Measurements from ENCODE around the gene DSG1. TPM values are rescaled to one million over a fixed set of nuclear protein-coding genes. Genes with fewer than 3 reads are reported as not detected.

The DSG1 gene
- total RNA-seq, 2 experiments from 2014 or later: not detected

DNA sequence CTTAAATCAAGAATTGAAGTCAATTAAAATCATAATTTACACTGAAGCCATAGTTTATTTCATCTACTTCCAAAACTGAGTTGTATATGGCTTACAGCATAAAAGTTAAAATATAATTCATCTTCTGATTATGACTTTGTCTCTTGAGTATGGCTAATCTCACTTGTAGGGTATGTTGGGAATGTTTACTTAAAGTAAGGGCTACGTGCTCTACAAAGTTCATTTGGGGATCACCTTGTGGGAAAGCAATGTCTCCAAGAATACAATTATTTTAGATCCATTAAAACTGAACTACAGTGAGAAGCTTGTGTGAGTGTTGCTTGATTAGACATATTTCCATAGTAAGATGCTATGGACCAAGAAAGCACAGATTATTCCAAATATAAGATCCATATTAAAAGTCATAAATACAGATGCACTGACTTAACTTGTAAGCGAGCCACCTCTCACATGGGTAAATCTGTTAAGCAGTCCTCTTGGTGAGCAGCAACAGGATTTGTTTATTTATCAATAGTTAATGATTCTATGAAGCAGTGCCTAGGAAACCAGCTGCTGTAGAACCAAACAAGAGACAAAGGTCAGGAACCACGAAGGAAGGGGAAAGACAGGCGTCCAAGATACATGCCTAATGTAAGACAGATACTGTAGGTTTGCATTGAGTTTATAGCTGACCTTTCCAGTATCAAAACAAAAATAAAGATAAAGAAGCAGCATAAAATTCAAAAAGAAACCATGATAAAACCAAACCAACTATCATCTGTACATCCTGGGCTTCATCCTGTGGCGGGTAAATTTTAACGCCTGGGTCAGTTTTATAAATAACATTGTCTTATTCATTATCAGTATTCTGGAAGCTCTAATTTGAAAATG is 83.4 kb downstream of the DSG1 start:
- Histone ChIP-seq H2AFZ (ENCODE audit: low read length) (no peak overlapping the region), H3K4me1 (ENCODE audit: insufficient read depth, low read length, poor library complexity, severe bottlenecking) (no peaks in the 10 kb centered on the region), H3K79me2 (ENCODE audit: insufficient read depth, low read depth, low read length) (no peaks in the 10 kb centered on the region), H3K27ac (ENCODE audit: low read depth, low read length, poor library complexity, severe bottlenecking) (no peak overlapping the region), H3K4me3 (ENCODE audit: low read depth, low read length, poor library complexity, severe bottlenecking) (no peak overlapping the region), H3K4me2 (ENCODE audit: low read length) (no peak overlapping the region), H4K20me1 (ENCODE audit: insufficient read depth, low read length) (no peaks in the 10 kb centered on the region), H3K9me3 (ENCODE audit: low read length) (no peaks in the 10 kb centered on the region), H3K9me2 (ENCODE audit: insufficient read depth, low read length) (no peaks in the 10 kb centered on the region), H3K36me3 (ENCODE audit: insufficient read depth, low read length) (no peaks in the 10 kb centered on the region)
- DNase-seq (ENCODE audit: low spot score): no peak
- no TSS peak for BruUV-seq (replicated peaks)
- intact Hi-C loops (cut with micrococcal nuclease; ENCODE audit: unreplicated experiment): no loop called here
- POLR2A ChIA-PET: no interaction called here
- CTCF ChIA-PET (ENCODE audit: unreplicated experiment): no interaction called here
- no peak for TF ChIP-seq EZH2phosphoT487 (IDR thresholded peaks at IDR 0.05; ENCODE audit: borderline replicate concordance, low read depth, low read length)
- TF ChIP-seq, protein P1, sequence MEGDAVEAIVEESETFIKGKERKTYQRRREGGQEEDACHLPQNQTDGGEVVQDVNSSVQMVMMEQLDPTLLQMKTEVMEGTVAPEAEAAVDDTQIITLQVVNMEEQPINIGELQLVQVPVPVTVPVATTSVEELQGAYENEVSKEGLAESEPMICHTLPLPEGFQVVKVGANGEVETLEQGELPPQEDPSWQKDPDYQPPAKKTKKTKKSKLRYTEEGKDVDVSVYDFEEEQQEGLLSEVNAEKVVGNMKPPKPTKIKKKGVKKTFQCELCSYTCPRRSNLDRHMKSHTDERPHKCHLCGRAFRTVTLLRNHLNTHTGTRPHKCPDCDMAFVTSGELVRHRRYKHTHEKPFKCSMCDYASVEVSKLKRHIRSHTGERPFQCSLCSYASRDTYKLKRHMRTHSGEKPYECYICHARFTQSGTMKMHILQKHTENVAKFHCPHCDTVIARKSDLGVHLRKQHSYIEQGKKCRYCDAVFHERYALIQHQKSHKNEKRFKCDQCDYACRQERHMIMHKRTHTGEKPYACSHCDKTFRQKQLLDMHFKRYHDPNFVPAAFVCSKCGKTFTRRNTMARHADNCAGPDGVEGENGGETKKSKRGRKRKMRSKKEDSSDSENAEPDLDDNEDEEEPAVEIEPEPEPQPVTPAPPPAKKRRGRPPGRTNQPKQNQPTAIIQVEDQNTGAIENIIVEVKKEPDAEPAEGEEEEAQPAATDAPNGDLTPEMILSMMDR (conservative IDR thresholded peaks at IDR 0.05; ENCODE audit: low read length): no peak

DNA sequence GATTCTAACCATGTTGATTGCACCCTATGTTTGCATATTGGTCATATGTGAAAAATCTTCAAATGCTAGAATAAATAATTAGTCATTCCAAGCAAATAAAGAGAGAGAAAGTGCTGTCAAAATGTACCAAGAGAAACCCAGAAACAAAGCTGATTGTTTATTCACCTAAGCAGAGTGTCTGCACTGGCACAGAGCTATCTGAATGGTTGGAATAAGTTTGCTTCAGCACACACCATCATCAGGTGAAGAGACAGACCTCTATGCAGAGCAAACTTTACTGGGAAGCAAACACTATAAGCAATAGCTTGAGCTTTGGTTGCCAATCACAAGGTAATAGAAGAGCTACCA is 84.0 kb downstream of the DSG1 start:
- Histone ChIP-seq H3K9me3 (ENCODE audit: low read length) (no peaks in the 10 kb centered on the region), H3K79me2 (ENCODE audit: insufficient read depth, low read depth, low read length) (no peaks in the 10 kb centered on the region), H4K20me1 (ENCODE audit: insufficient read depth, low read length) (no peaks in the 10 kb centered on the region), H3K27ac (ENCODE audit: low read depth, low read length, poor library complexity, severe bottlenecking) (no peak overlapping the region), H3K4me3 (ENCODE audit: low read depth, low read length, poor library complexity, severe bottlenecking) (no peak overlapping the region), H2AFZ (ENCODE audit: low read length) (no peak overlapping the region), H3K36me3 (ENCODE audit: insufficient read depth, low read length) (no peaks in the 10 kb centered on the region), H3K4me1 (ENCODE audit: insufficient read depth, low read length, poor library complexity, severe bottlenecking) (no peaks in the 10 kb centered on the region), H3K9me2 (ENCODE audit: insufficient read depth, low read length) (no peaks in the 10 kb centered on the region), H3K4me2 (ENCODE audit: low read length) (no peak overlapping the region)
- ChIA-PET POLR2A (no interaction called here), CTCF (ENCODE audit: unreplicated experiment) (no interaction called here)
- no TSS peak for BruUV-seq (replicated peaks)
- intact Hi-C loops (cut with micrococcal nuclease; ENCODE audit: unreplicated experiment): no loop called here
- no peak for DNase-seq (ENCODE audit: low spot score)
- TF ChIP-seq EZH2phosphoT487 (IDR thresholded peaks at IDR 0.05; ENCODE audit: borderline replicate concordance, low read depth, low read length): no peak
- TF ChIP-seq, protein P1 (conservative IDR thresholded peaks at IDR 0.05; ENCODE audit: low read length): no peak

DNA sequence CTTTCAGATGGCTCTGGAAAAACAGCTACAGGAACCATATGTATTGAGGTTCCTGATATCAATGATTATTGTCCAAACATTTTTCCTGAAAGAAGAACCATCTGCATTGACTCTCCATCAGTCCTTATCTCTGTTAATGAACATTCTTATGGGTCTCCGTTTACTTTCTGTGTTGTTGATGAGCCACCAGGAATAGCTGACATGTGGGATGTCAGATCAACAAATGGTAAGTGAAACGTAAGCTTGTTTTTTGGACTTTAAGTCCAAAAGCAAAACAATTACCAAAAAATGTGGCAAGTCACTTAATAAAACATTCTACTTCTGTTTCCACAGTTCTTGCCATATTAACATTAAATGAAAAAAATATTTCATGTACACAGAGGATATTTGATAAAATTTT is 85.4 kb downstream of the DSG1 start:
- H3K4me2 ChIP-seq (ENCODE audit: low read length): no peak overlapping the region
- ChIA-PET CTCF (ENCODE audit: unreplicated experiment) (no interaction called here), POLR2A (no interaction called here)
- no peaks in the 10 kb centered on the region for H3K9me3 ChIP-seq (ENCODE audit: low read length)
- no peak for DNase-seq (ENCODE audit: low spot score)
- no peaks in the 10 kb centered on the region for H3K79me2 ChIP-seq (ENCODE audit: insufficient read depth, low read depth, low read length)
- TF ChIP-seq EZH2phosphoT487 (IDR thresholded peaks at IDR 0.05; ENCODE audit: borderline replicate concordance, low read depth, low read length): no peak
- TF ChIP-seq, protein P1 (conservative IDR thresholded peaks at IDR 0.05; ENCODE audit: low read length): no peak
- intact Hi-C loops (cut with micrococcal nuclease; ENCODE audit: unreplicated experiment): no loop called here
- no peaks in the 10 kb centered on the region for H3K4me1 ChIP-seq (ENCODE audit: insufficient read depth, low read length, poor library complexity, severe bottlenecking)
- no peaks in the 10 kb centered on the region for H3K36me3 ChIP-seq (ENCODE audit: insufficient read depth, low read length)
- no peaks in the 10 kb centered on the region for H4K20me1 ChIP-seq (ENCODE audit: insufficient read depth, low read length)
- H3K27ac ChIP-seq (ENCODE audit: low read depth, low read length, poor library complexity, severe bottlenecking): no peak overlapping the region
- no peak overlapping the region for H2AFZ ChIP-seq (ENCODE audit: low read length)
- no peaks in the 10 kb centered on the region for H3K9me2 ChIP-seq (ENCODE audit: insufficient read depth, low read length)
- no peak overlapping the region for H3K4me3 ChIP-seq (ENCODE audit: low read depth, low read length, poor library complexity, severe bottlenecking)
- BruUV-seq (replicated peaks): no TSS peak

Measured in OCI-LY7 (cell line).